Activated CD8-positive, alpha-beta memory T cell treated with anti-CD3 and anti-CD28 coated beads, Interleukin-2, amount 50 U/mL, for 1 hour (primary cell): ENCODE data around the gene SYT12.

Source experiments
- DNase-seq: peaks from one replicate; pipeline ENCODE4 v3.0.0-alpha.2; 2020; ENCODE audit errors: extremely low read depth

The SYT12 gene

GRCh38 chr11:67027943-67028542 lies 5.1 kb downstream of the SYT12 start:
- DNase-seq = no peak

- no peak for DNase-seq
These were observed 6.2 kb downstream of the SYT12 start for GRCh38 chr11:67029146-67029545.

GRCh38 chr11:67030976-67031375 lies 8.0 kb downstream of the SYT12 start:
- no peak for DNase-seq

GRCh38 chr11:67031791-67032561 lies 9.0 kb downstream of the SYT12 start:
- DNase-seq = no peak

- no peak for DNase-seq
These were observed 10.1 kb downstream of the SYT12 start for GRCh38 chr11:67032830-67033551.

GRCh38 chr11:67033661-67034166 lies 10.8 kb downstream of the SYT12 start:
- DNase-seq = no peak

- DNase-seq = no peak
These were observed 11.4 kb downstream of the SYT12 start for GRCh38 chr11:67034350-67034749.

- no peak for DNase-seq
These were observed 17.2 kb downstream of the SYT12 start for GRCh38 chr11:67040147-67040546.

GRCh38 chr11:67041602-67042001 lies 18.7 kb downstream of the SYT12 start:
- DNase-seq = no peak

GRCh38 chr11:67043572-67044349 lies 20.8 kb downstream of the SYT12 start:
- no peak for DNase-seq

- no peak for DNase-seq
These were observed 21.6 kb downstream of the SYT12 start for GRCh38 chr11:67044496-67044895.

- DNase-seq = no peak
These were observed 22.4 kb downstream of the SYT12 start for GRCh38 chr11:67045314-67045713.

GRCh38 chr11:67048515-67049130 lies 25.7 kb downstream of the SYT12 start:
- no peak for DNase-seq

GRCh38 chr11:67050139-67050538 lies 27.2 kb downstream of the SYT12 start:
- DNase-seq = no peak

- DNase-seq = no peak
These were observed 28.4 kb downstream of the SYT12 start for GRCh38 chr11:67051180-67051893.

GRCh38 chr11:67051945-67052488 lies 29.1 kb downstream of the SYT12 start:
- DNase-seq = no peak

- no peak for DNase-seq
These were observed 30.0 kb downstream of the SYT12 start for GRCh38 chr11:67052891-67053290.

GRCh38 chr11:67053896-67054329 lies 31.0 kb downstream of the SYT12 start:
- no peak for DNase-seq

- DNase-seq = no peak
These were observed 31.5 kb downstream of the SYT12 start for GRCh38 chr11:67054346-67054835.

GRCh38 chr11:67054836-67055523 lies 32.0 kb downstream of the SYT12 start:
- DNase-seq = no peak
